Occipital lobe (tissue), 1 donor: Measurements from ENCODE around the gene MB21D2. TPM values are rescaled to one million over a fixed set of nuclear protein-coding genes. Genes with fewer than 3 reads are reported as not detected.

ENCODE experiments used
- total RNA-seq: library from RNA; depleted of rRNA; stranded (reverse); fragments of >200 nt; gene quantifications from one replicate; pipeline ENCODE4 v1.2.3, GENCODE V29; 2014

The MB21D2 gene
- total RNA-seq, 1 donor from 2014 or later = 61.9 TPM

Other genes starting within 250 kb of the MB21D2 start
- gene FGF12, start 190.3 kb downstream of the MB21D2 start, total RNA-seq = 187 TPM